Measurements from ENCODE around the gene PATJ. TPM values are rescaled to one million over a fixed set of nuclear protein-coding genes. Genes with fewer than 3 reads are reported as not detected.
"Not testable (repeated sequence)": the region's sequence is repeated elsewhere in the genome, so short reads cannot be mapped to it uniquely, and the experiment has no call there.

The PATJ gene
- total and polyA plus RNA-seq, 5 donors = 36.3 to 72.3 (median 51.8) TPM

- 81% methylated on average over 10 of the region's 10 CpGs for WGBS
- no peaks in the 10 kb centered on the region for H3K9me3 ChIP-seq (ENCODE audit: control insufficient read depth, low read length)
- DNase-seq = no peak
- intact Hi-C loops (cut with DNase I) = no loop called here
- no peaks in the 10 kb centered on the region for H3K4me1 ChIP-seq (ENCODE audit: control insufficient read depth, insufficient read depth, low read length)
- no peaks in the 10 kb centered on the region for H3K27me3 ChIP-seq (ENCODE audit: control insufficient read depth, insufficient read depth)
- no peak overlapping the region for H3K27ac ChIP-seq (ENCODE audit: low read length)
- H3K4me3 ChIP-seq (ENCODE audit: low read length) = no peak overlapping the region
- no peak for ATAC-seq
Observed at GRCh38 chr1:61797045-61797755, 54.9 kb downstream of the PATJ start.

GRCh38 chr1:61801047-61801446 lies 58.8 kb downstream of the PATJ start:
- H3K27me3 ChIP-seq (ENCODE audit: control insufficient read depth, insufficient read depth); ATAC-seq; H3K27ac ChIP-seq (ENCODE audit: low read length); intact Hi-C loops (cut with DNase I); H3K9me3 ChIP-seq (ENCODE audit: control insufficient read depth, low read length); H3K4me1 ChIP-seq (ENCODE audit: control insufficient read depth, insufficient read depth, low read length); H3K4me3 ChIP-seq (ENCODE audit: low read length); DNase-seq: not testable (repeated sequence)
- 97% methylated on average over 1 of the region's 1 CpG for WGBS

DNA sequence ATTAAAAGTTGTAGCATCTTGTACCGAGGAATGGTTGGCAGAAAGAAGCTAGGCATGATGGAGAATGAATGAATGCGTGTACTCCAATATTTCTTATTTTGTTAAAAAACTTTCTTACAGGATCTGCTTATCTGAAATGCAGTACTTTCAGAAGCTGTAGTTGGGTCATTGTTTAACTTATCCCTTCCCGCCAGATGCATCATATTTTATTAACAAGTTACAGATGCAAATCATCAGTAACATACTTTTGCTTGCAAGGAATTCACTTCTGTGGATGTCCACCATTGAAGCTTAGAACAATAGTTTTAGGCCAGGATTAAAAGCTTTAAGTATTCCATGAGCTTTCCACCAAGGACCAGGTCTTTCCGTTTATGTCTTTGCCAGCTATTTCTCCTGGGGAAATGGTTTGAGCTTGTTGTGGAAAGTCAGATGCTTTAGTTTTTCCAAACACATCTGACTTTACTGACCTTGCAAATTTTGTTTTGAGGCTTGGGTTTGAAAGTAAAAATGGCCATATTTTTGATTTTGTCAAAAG lies 65.4 kb downstream of the PATJ start:
- H3K27me3 ChIP-seq (ENCODE audit: control insufficient read depth, insufficient read depth) = no peaks in the 10 kb centered on the region
- no peaks in the 10 kb centered on the region for H3K9me3 ChIP-seq (ENCODE audit: control insufficient read depth, low read length)
- H3K4me3 ChIP-seq (ENCODE audit: low read length) = no peak overlapping the region
- no peak overlapping the region for H3K27ac ChIP-seq (ENCODE audit: low read length)
- no peaks in the 10 kb centered on the region for H3K4me1 ChIP-seq (ENCODE audit: control insufficient read depth, insufficient read depth, low read length)
- 76% methylated on average over 4 of the region's 4 CpGs for WGBS
- intact Hi-C loops (cut with DNase I) = no loop called here
- ATAC-seq (no peak), DNase-seq (no peak)

DNA sequence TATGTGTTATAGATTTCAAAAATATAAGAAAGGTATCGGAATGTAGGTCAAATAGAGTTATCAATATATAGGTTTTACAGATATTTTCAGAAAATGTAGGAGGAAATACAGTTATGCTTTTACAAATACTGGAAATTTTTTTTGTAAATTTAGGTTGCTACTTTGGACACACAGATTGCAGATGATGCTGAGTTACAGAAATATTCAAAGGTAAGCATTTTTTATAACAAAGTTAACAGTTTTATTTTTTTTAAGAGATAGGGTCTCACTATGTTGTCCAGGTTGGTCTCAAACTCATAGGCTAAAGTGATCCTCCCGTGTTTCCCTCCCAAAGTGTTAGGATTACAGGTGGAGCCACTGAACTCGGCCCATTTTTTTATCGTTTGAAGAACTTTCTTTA lies 66.0 kb downstream of the PATJ start:
- ATAC-seq (no peak), DNase-seq (no peak)
- 96% methylated on average over 4 of the region's 4 CpGs for WGBS
- intact Hi-C loops (cut with DNase I) = no loop called here
- Histone ChIP-seq H3K4me3 (ENCODE audit: low read length) (no peak overlapping the region), H3K27me3 (ENCODE audit: control insufficient read depth, insufficient read depth) (no peaks in the 10 kb centered on the region), H3K27ac (ENCODE audit: low read length) (no peak overlapping the region), H3K9me3 (ENCODE audit: control insufficient read depth, low read length) (no peaks in the 10 kb centered on the region), H3K4me1 (ENCODE audit: control insufficient read depth, insufficient read depth, low read length) (no peaks in the 10 kb centered on the region)

DNA sequence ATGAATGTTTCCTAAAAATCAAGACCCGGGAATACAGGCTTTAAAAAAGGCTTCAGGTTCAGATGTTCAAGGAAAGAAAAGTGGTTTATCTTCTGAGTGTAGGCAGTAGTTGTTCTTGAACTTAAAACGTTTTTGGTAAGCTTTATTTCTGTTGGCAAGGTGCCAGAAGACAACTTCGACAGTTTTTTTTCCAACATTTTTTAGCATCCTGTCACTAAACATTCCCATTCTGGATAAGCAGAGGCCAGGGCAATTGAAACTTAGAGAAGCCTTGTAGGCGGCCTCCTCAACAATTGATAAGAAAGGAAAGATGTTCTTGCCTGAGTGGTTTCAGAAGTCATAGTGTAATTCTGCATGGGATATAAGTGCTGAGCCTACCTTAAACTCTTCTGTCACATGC lies 66.7 kb downstream of the PATJ start:
- Histone ChIP-seq H3K9me3 (ENCODE audit: control insufficient read depth, low read length) (no peaks in the 10 kb centered on the region), H3K27me3 (ENCODE audit: control insufficient read depth, insufficient read depth) (no peaks in the 10 kb centered on the region), H3K27ac (ENCODE audit: low read length) (no peak overlapping the region), H3K4me3 (ENCODE audit: low read length) (no peak overlapping the region), H3K4me1 (ENCODE audit: control insufficient read depth, insufficient read depth, low read length) (no peaks in the 10 kb centered on the region)
- intact Hi-C loops (cut with DNase I) = no loop called here
- 46% methylated on average over 4 of the region's 4 CpGs for WGBS
- ATAC-seq (no peak), DNase-seq (no peak)

- ATAC-seq = no peak
- WGBS = 69% methylated on average over 1 of the region's 1 CpG
- DNase-seq = no peak
Observed at GRCh38 chr1:61812916-61813315, 70.6 kb downstream of the PATJ start.

GRCh38 chr1:61816191-61816590 lies 73.9 kb downstream of the PATJ start:
- Histone ChIP-seq H3K27me3 (ENCODE audit: control insufficient read depth, insufficient read depth) (no peaks in the 10 kb centered on the region), H3K27ac (ENCODE audit: low read length) (no peak overlapping the region), H3K4me1 (ENCODE audit: control insufficient read depth, insufficient read depth, low read length) (no peaks in the 10 kb centered on the region), H3K9me3 (ENCODE audit: control insufficient read depth, low read length) (no peaks in the 10 kb centered on the region), H3K4me3 (ENCODE audit: low read length) (no peak overlapping the region)
- intact Hi-C loops (cut with DNase I) = no loop called here
- ATAC-seq (no peak), DNase-seq (no peak)
- WGBS = 90% methylated on average over 3 of the region's 3 CpGs

More at GRCh38 chr1:61812916-61813315, 70.6 kb downstream of the PATJ start:
- H3K27me3 ChIP-seq (ENCODE audit: control insufficient read depth, insufficient read depth) = no peaks in the 10 kb centered on the region
- no peak overlapping the region for H3K4me3 ChIP-seq (ENCODE audit: low read length)
- no peaks in the 10 kb centered on the region for H3K9me3 ChIP-seq (ENCODE audit: control insufficient read depth, low read length)
- H3K27ac ChIP-seq (ENCODE audit: low read length) = no peak overlapping the region
- no peaks in the 10 kb centered on the region for H3K4me1 ChIP-seq (ENCODE audit: control insufficient read depth, insufficient read depth, low read length)
- intact Hi-C loops (cut with DNase I) = no loop called here

- Histone ChIP-seq H3K4me3 (ENCODE audit: low read length) (no peak overlapping the region), H3K27me3 (ENCODE audit: control insufficient read depth, insufficient read depth) (no peaks in the 10 kb centered on the region), H3K9me3 (ENCODE audit: control insufficient read depth, low read length) (no peaks in the 10 kb centered on the region), H3K4me1 (ENCODE audit: control insufficient read depth, insufficient read depth, low read length) (no peaks in the 10 kb centered on the region), H3K27ac (ENCODE audit: low read length) (no peak overlapping the region)
- DNase-seq (no peak), ATAC-seq (no peak)
- 55% methylated on average over 1 of the region's 1 CpG for WGBS
- intact Hi-C loops (cut with DNase I) = no loop called here
Observed at GRCh38 chr1:61818992-61819391, 76.7 kb downstream of the PATJ start.

DNA sequence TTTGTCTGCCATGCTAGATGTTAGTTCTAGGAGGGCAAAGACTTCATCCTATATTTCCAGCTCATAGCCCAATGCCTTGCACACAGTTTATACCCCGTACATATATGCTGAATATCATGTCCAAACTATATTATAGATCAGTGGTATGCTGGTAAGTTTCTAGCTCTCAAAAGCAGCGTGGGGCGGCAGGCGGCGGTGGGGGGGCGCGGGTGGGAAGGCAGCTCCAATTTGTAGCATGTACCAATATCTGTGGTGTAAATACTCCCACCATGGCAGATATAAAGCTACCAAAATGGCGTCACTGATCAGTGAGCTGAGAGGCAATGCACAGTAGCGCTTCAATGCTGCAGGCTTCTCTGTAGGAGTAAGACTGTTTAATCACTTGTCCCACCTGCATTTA lies 77.1 kb downstream of the PATJ start:
- Histone ChIP-seq H3K4me1 (ENCODE audit: control insufficient read depth, insufficient read depth, low read length) (no peaks in the 10 kb centered on the region), H3K9me3 (ENCODE audit: control insufficient read depth, low read length) (no peaks in the 10 kb centered on the region), H3K27ac (ENCODE audit: low read length) (no peak overlapping the region), H3K27me3 (ENCODE audit: control insufficient read depth, insufficient read depth) (no peaks in the 10 kb centered on the region), H3K4me3 (ENCODE audit: low read length) (no peak overlapping the region)
- intact Hi-C loops (cut with DNase I) = no loop called here
- ATAC-seq = no peak
- WGBS = 96% methylated on average over 9 of the region's 9 CpGs
- no peak for DNase-seq

- no peak for ATAC-seq
- WGBS = 42% methylated on average over 1 of the region's 1 CpG
- Histone ChIP-seq H3K4me3 (ENCODE audit: low read length) (no peak overlapping the region), H3K4me1 (ENCODE audit: control insufficient read depth, insufficient read depth, low read length) (no peaks in the 10 kb centered on the region), H3K27ac (ENCODE audit: low read length) (no peak overlapping the region), H3K27me3 (ENCODE audit: control insufficient read depth, insufficient read depth) (no peaks in the 10 kb centered on the region), H3K9me3 (ENCODE audit: control insufficient read depth, low read length) (no peaks in the 10 kb centered on the region)
- intact Hi-C loops (cut with DNase I) = no loop called here
- no peak for DNase-seq
Observed at GRCh38 chr1:61825393-61825792, 83.1 kb downstream of the PATJ start.

DNA sequence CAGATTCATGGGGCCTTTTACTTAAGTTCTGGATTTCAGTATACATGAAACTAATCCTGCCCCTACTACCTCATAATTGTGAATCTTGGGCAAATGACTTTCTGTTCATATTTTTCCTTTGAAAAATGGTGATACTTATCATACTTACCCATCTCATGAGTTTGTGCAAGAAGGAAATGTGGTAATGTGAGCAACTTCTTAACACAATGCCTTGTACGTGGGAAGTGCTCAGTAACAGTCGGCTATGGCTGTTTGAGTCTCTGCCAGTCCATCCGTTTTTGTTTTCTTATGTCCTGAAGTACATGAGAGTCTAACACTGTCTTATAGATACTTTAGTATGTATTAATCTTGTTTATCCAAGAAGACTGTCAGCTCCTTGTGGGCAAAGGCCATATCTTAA lies 86.5 kb downstream of the PATJ start:
- no peak overlapping the region for H3K27ac ChIP-seq (ENCODE audit: low read length)
- whole genome bisulfite sequencing = 50% methylated on average over 3 of the region's 3 CpGs
- peak in 1 of 2 donors; percentile 32 for ATAC-seq
- DNase-seq = no peak
- H3K27me3 ChIP-seq (ENCODE audit: control insufficient read depth, insufficient read depth) = no peaks in the 10 kb centered on the region
- no peak overlapping the region for H3K4me3 ChIP-seq (ENCODE audit: low read length)
- H3K9me3 ChIP-seq (ENCODE audit: control insufficient read depth, low read length) = no peaks in the 10 kb centered on the region
- intact Hi-C loops (cut with DNase I) = no loop called here
- H3K4me1 ChIP-seq (ENCODE audit: control insufficient read depth, insufficient read depth, low read length) = no peaks in the 10 kb centered on the region

DNA sequence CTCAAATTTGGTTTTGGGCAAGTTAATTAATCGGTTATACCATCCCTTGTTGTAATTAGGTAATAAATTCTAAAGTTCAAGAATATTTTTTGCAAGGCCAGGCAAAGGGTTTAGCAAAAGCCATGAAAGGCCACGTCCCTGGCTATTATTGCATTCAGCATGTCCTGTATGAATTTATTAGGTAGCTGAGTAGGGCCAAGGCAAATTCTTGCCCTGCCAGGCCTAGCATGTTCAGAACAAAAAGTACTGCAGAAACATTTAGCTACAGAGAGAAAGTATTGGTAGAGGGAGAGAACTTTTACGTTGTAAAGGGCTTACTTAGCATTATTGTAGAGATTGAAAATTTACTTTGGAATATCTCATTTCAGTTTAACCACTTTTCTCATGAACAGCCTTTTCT lies 94.4 kb downstream of the PATJ start:
- H3K4me1 ChIP-seq (ENCODE audit: control insufficient read depth, insufficient read depth, low read length) = no peaks in the 10 kb centered on the region
- intact Hi-C loops (cut with DNase I) = no loop called here
- ATAC-seq (peak in 1 of 2 donors; percentile 68), DNase-seq (no peak)
- 58% methylated on average over 3 of the region's 3 CpGs for whole genome bisulfite sequencing
- H3K27me3 ChIP-seq (ENCODE audit: control insufficient read depth, insufficient read depth) = no peaks in the 10 kb centered on the region
- H3K9me3 ChIP-seq (ENCODE audit: control insufficient read depth, low read length) = no peaks in the 10 kb centered on the region
- H3K4me3 ChIP-seq (ENCODE audit: low read length) = no peak overlapping the region
- H3K27ac ChIP-seq (ENCODE audit: low read length) = no peak overlapping the region

Measured in right cardiac atrium (tissue), 5 donors.